Measurements from ENCODE around the gene TOLLIP.

The TOLLIP gene

GRCh38 chr11:1310772-1311468 is 1.5 kb upstream of the TOLLIP start:
- no peak for DNase-seq (ENCODE audit: low read depth)

DNA sequence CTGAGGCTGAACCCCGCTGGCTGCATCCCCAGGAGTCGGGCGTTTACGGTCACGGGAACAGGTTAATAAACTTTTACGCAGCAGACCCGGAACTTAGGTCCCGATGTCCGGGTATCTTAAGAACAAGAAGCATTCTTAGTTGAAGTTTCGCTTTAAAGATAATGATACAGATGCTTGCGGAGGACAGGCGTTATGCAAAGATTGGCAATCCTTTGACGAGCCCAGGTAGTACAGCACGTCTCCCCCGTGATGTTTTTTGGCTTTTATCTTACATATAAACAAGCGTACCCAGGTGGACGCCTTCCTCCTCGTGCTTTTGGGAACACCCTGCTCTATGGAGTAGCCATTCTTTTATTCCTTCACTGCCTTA is 871 bp upstream of the TOLLIP start:
- no peak for DNase-seq (ENCODE audit: low read depth)

- peak; percentile 56 for DNase-seq (ENCODE audit: low read depth)
Observed at GRCh38 chr11:1308743-1309497, 512 bp downstream of the TOLLIP start.

DNA sequence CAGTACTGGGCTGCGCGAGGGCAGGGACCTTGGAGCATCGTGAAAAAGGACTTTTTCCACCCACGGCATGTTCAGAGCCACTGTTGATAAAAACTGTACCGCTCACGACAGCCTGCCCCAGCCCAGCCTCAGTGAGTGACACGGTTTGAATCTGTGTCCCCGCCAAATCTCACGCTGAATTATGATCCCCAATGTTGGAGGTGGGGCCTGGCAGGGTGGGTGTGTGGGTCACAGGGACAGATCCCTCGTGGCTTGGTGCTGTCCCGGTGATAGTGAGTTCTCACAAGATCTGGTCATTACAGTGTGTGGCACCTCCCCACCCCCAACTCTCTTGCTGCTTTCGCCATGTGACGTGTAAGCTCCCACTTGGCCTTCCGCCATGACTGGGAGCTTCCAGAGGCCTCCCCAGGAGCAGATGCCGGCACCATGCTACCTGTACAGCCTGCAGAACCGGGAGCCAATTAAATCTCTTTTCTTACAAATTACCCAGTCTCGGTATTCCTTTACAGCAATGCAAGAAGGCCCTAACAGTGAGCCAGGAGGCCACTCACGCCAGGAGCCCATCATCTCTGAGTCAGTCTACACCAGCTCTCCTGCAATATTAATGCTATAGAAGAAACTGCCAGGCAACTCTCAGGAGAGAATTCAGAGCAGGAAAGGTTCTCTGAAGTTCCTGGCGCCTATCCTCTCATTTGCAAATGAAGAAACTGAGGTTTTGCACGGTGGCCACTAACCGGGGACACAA is 1.3 kb downstream of the TOLLIP start:
- peak; percentile 49 for DNase-seq (ENCODE audit: low read depth)

- no peak for DNase-seq (ENCODE audit: low read depth)
Observed at GRCh38 chr11:1307163-1307870, 2.1 kb downstream of the TOLLIP start.

DNA sequence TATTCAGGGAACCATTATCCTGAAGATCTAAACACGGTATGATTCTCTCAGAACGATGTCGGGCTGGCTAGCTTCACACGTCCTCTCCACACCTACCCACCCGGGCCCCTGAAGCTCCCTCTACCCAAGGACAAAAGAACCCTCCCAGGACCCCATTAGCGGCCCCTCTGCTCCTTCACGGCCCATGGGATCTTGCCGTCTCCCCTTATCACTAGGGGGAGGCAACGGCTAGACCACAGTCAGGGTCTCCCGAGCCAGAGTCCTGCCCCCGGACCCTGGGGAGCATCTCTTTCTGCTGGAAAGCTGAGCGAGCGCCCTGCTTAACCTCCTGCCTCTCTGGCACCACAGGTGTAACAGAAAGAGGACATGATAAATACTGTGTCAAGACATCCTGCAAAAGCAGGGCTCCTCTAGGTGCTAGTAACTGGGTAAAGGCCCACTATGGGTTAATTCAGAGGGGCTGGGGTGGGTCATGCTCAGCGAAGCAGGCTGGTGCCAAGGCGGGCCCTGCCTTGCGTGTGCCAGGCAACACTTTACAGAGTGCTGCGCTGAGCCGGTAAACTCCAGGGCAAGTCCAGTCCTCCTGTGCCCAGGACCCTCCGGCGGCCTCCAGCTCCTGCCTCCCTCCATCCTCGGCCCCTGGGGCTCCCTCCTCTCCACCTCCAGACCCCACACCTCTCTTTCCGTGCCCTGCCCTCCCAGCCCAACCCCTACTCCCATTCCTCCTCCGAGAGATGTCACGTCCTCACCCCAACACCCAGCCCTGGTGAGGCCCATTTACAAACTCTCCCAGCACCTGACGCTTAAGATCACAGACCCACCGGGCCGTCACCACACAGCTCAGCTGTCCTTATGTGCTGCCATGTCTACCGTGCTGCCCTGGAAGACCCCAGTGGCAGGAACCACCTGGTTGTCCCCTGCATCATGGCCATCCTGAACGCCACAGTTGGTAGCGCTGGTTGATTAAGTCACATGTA is 3.0 kb downstream of the TOLLIP start:
- DNase-seq (ENCODE audit: low read depth), result no peak

DNA sequence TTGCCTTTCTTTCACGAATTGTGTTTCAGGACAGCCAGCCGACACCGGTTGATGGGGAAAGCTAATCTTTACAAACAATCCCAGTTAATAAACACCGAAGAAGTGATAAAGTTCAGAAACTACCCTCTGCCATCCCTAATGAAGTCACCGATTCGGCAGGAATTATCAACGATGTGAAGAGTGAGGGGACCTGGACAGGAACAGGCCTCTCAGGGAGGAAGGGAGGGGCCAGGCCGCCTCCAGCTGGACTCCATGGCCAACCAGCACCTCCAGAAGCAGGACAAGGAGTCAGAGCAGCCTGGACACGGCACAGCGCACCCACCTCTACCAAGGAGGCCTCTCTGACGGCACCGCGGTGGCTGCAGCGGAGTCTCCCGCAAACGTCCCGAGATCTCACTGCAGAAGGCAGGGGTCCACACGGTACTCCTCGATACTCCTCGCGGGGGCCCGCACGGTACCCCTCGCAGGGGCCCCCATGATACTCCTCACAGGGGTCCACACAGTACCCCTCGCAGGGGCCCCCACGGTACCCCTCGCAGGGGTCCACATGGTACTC is 3.9 kb downstream of the TOLLIP start:
- DNase-seq (ENCODE audit: low read depth), result no peak

GRCh38 chr11:1305063-1305495 is 4.4 kb downstream of the TOLLIP start:
- no peak for DNase-seq (ENCODE audit: low read depth)

DNA sequence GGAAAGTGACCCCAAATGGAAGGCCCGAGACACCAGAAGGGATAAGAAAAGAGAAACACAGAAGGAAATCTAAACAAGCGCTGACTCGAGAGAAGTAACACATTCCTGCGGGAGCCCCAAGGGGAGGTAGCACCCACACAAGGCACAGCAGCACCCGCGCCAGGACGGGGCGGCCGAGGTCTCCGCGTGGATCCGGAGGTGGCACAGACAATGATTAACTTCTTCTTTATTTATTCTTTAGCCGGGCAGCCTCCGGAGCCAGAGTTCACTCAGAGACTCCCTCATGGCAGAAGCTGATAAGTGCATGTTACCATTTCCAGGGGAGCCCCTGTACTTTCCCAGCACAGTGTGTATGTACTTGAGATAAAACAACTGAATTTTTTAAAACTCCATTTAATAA is 5.1 kb downstream of the TOLLIP start:
- DNase-seq (ENCODE audit: low read depth), result no peak

GRCh38 chr11:1303973-1304372 is 5.5 kb downstream of the TOLLIP start:
- DNase-seq (ENCODE audit: low read depth), result no peak

DNA sequence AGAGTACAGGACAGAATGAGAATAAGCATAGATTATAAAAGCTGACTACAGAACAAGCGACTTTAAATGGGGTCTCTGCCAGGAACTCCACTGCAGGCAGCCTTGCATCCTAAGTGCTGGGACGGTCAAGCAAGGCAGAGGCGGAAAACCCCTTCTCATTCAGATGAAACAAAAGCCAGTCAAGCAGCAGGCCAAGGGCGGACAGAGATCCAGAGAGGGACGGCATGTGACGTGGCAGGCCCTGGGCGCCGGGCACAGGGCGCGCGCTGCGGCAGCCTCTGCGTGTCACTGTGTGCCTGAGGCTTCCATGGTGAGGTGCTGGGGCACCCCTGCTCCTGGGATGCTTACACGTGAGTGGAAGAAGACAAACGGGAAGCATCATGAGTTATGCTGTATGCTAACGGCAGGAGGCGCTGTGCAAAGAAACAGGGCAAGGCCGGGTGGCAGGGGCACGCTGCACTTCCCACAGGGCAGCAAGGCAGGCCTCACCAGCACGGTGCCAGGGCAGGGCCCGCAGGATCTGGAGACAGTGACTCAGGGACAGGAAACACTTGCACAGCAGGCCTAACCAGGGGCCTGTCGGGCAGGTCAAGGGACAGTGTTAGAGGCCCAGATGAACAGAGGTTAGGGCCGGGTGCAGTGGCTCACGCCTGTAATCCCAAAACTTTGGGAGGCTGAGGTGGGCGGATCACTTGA is 6.2 kb downstream of the TOLLIP start:
- DNase-seq (ENCODE audit: low read depth), result no peak

GRCh38 chr11:1302461-1303125 is 6.8 kb downstream of the TOLLIP start:
- DNase-seq (ENCODE audit: low read depth), result no peak

DNA sequence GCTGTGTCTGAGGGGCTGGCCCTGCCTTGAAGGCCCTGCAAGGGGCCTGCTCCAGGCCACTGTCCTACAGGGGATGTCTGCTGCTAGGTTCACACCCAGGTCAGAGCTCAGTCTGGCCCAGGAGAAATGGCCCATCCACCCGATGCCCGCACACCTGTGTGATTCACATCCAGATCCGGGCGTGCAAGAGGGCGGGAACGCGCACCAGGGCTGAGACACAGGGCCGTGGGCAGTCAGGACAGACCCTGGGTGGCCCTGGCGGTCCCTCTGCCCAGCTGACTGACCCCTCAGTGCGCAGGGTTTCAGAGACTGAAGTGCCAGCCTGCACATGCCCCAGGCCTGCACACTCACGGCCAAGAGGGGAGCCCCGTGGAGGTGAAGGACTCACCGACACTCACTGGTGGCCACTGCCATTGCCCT is 7.4 kb downstream of the TOLLIP start:
- DNase-seq (ENCODE audit: low read depth), result no peak

GRCh38 chr11:1301220-1302000 is 8.0 kb downstream of the TOLLIP start:
- DNase-seq (ENCODE audit: low read depth), result no peak

DNA sequence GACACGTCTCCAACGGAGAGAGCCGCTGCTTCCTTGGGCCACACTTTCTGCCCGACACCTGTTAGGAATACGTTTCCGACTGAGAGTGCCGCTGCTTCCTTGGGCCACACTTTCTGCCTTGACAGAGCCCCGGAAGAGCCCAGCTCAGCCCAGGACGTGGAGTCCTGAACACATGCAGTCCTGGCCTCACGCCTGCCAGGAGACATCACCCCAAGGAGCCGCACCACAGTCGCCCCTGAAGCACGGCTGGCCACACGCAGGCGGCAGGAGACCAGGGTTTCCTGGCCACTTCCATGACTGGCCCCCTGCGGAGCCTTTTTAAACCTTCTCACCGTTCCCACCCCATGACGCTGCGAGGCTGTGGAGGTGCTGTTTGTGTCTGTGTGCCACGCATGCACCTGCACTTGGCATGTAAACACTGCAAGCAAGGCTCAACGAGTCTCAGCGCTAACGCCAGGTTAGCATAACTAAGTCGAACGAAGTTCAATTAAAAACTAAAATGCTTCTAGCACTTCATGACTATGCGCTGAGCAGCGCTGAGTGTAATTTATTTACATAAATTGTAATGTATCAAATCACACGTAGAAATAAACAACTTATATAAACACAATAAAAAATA is 8.8 kb downstream of the TOLLIP start:
- DNase-seq (ENCODE audit: low read depth), result no peak

- DNase-seq (ENCODE audit: low read depth), result no peak
Observed at GRCh38 chr11:1300121-1300520, 9.3 kb downstream of the TOLLIP start.

DNA sequence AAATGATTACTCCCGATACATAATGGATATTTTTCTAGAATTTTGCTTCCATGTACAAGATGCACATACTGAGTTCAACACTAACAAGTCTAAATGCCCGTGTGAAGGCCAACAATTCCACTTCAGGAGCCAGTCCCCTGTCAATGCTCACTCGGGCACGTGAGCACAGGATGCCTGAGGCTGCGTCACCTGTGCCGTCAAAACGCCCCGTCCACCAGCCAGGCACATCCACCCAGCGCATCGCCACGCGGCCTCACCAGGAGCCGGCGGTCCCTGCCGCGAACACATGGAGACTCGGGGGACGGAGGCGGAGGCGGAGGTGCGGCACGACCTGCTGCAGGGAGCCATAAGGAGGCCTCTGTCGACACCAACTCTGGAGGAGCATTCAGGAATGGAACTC is 9.8 kb downstream of the TOLLIP start:
- DNase-seq (ENCODE audit: low read depth), result no peak

Data from ELR (cell line).